ENCODE measurements around the gene PIPOX. TPM values are rescaled to one million over a fixed set of nuclear protein-coding genes. Genes with fewer than 3 reads are reported as not detected.

Gene PIPOX
- total RNA-seq, 1 experiment from 2014 or later: 0.69 TPM

GRCh38 chr17:29057361-29057760 is 14.4 kb downstream of the PIPOX start:
- H3K36me3 ChIP-seq: no peaks in the 10 kb centered on the region
- no peaks in the 10 kb centered on the region for H3K9me3 ChIP-seq
- DNase-seq: no peak
- no peak overlapping the region for H3K4me3 ChIP-seq
- no peaks in the 10 kb centered on the region for H3K27me3 ChIP-seq

GRCh38 chr17:29058391-29058790 is 15.4 kb downstream of the PIPOX start:
- DNase-seq: no peak
- H3K4me3 ChIP-seq: no peak overlapping the region
- no peaks in the 10 kb centered on the region for H3K9me3 ChIP-seq
- no peaks in the 10 kb centered on the region for H3K27me3 ChIP-seq
- no peaks in the 10 kb centered on the region for H3K36me3 ChIP-seq

GRCh38 chr17:29059281-29059680 is 16.3 kb downstream of the PIPOX start:
- H3K4me3 ChIP-seq: no peak overlapping the region
- H3K36me3 ChIP-seq: no peaks in the 10 kb centered on the region
- no peaks in the 10 kb centered on the region for H3K9me3 ChIP-seq
- DNase-seq: no peak
- no peaks in the 10 kb centered on the region for H3K27me3 ChIP-seq

- H3K36me3 ChIP-seq: no peaks in the 10 kb centered on the region
- no peak for DNase-seq
- H3K9me3 ChIP-seq: no peaks in the 10 kb centered on the region
- H3K4me3 ChIP-seq: no peak overlapping the region
- no peaks in the 10 kb centered on the region for H3K27me3 ChIP-seq
Measured at GRCh38 chr17:29060475-29060874, 17.5 kb downstream of the PIPOX start.

GRCh38 chr17:29061036-29061435 is 18.1 kb downstream of the PIPOX start:
- no peaks in the 10 kb centered on the region for H3K36me3 ChIP-seq
- no peak for DNase-seq
- H3K4me3 ChIP-seq: no peak overlapping the region
- H3K9me3 ChIP-seq: no peaks in the 10 kb centered on the region
- H3K27me3 ChIP-seq: no peaks in the 10 kb centered on the region

GRCh38 chr17:29062215-29062614 is 19.3 kb downstream of the PIPOX start:
- DNase-seq: no peak
- Histone ChIP-seq H3K36me3 (no peaks in the 10 kb centered on the region), H3K4me3 (no peak overlapping the region), H3K27me3 (no peaks in the 10 kb centered on the region), H3K9me3 (no peaks in the 10 kb centered on the region)

GRCh38 chr17:29063992-29064391 is 21.1 kb downstream of the PIPOX start:
- no peaks in the 10 kb centered on the region for H3K27me3 ChIP-seq
- H3K9me3 ChIP-seq: no peaks in the 10 kb centered on the region
- H3K4me3 ChIP-seq: no peak overlapping the region
- H3K36me3 ChIP-seq: no peaks in the 10 kb centered on the region
- no peak for DNase-seq

- H3K9me3 ChIP-seq: no peaks in the 10 kb centered on the region
- DNase-seq: no peak
- H3K36me3 ChIP-seq: no peaks in the 10 kb centered on the region
- H3K4me3 ChIP-seq: no peak overlapping the region
- no peaks in the 10 kb centered on the region for H3K27me3 ChIP-seq
Measured at GRCh38 chr17:29066047-29066446, 23.1 kb downstream of the PIPOX start.

GRCh38 chr17:29066606-29067005 is 23.7 kb downstream of the PIPOX start:
- Histone ChIP-seq H3K27me3 (no peaks in the 10 kb centered on the region), H3K4me3 (no peak overlapping the region), H3K9me3 (no peaks in the 10 kb centered on the region), H3K36me3 (no peaks in the 10 kb centered on the region)
- no peak for DNase-seq

GRCh38 chr17:29068818-29069217 is 25.9 kb downstream of the PIPOX start:
- Histone ChIP-seq H3K4me3 (no peak overlapping the region), H3K9me3 (no peaks in the 10 kb centered on the region), H3K27me3 (no peaks in the 10 kb centered on the region), H3K36me3 (no peaks in the 10 kb centered on the region)
- peak; percentile 25 for DNase-seq

- Histone ChIP-seq H3K4me3 (no peak overlapping the region), H3K27me3 (no peaks in the 10 kb centered on the region), H3K9me3 (no peaks in the 10 kb centered on the region), H3K36me3 (no peaks in the 10 kb centered on the region)
- DNase-seq: no peak
Measured at GRCh38 chr17:29069526-29070041, 26.6 kb downstream of the PIPOX start.

GRCh38 chr17:29070308-29070707 is 27.4 kb downstream of the PIPOX start:
- Histone ChIP-seq H3K27me3 (no peaks in the 10 kb centered on the region), H3K9me3 (no peaks in the 10 kb centered on the region)
- no peak for DNase-seq

GRCh38 chr17:29070781-29071180 is 27.8 kb downstream of the PIPOX start:
- DNase-seq: no peak
- no peaks in the 10 kb centered on the region for H3K9me3 ChIP-seq
- H3K27me3 ChIP-seq: no peaks in the 10 kb centered on the region
- H3K36me3 ChIP-seq: no peaks in the 10 kb centered on the region
- H3K4me3 ChIP-seq: no peak overlapping the region

More at GRCh38 chr17:29070308-29070707, 27.4 kb downstream of the PIPOX start:
- Histone ChIP-seq H3K4me3 (no peak overlapping the region), H3K36me3 (no peaks in the 10 kb centered on the region)

GRCh38 chr17:29071303-29071702 is 28.4 kb downstream of the PIPOX start:
- no peak for DNase-seq
- Histone ChIP-seq H3K27me3 (no peaks in the 10 kb centered on the region), H3K36me3 (no peaks in the 10 kb centered on the region), H3K4me3 (no peak overlapping the region), H3K9me3 (no peaks in the 10 kb centered on the region)

GRCh38 chr17:29073045-29073444 is 30.1 kb downstream of the PIPOX start:
- H3K9me3 ChIP-seq: no peaks in the 10 kb centered on the region
- no peak for DNase-seq
- H3K36me3 ChIP-seq: no peaks in the 10 kb centered on the region
- H3K27me3 ChIP-seq: no peaks in the 10 kb centered on the region
- no peak overlapping the region for H3K4me3 ChIP-seq

GRCh38 chr17:29073520-29073919 is 30.6 kb downstream of the PIPOX start:
- Histone ChIP-seq H3K9me3 (no peaks in the 10 kb centered on the region), H3K36me3 (0 out of 2 replicates have a peak, but pooled peaks cover under 1% of the 10 kb centered on the region), H3K27me3 (no peaks in the 10 kb centered on the region), H3K4me3 (no peak overlapping the region)
- no peak for DNase-seq

- no peaks in the 10 kb centered on the region for H3K27me3 ChIP-seq
- H3K9me3 ChIP-seq: no peaks in the 10 kb centered on the region
- DNase-seq: no peak
- no peak overlapping the region for H3K4me3 ChIP-seq
- H3K36me3 ChIP-seq: peaks cover 8% of the 10 kb centered on the region; the same call in 1 of the 2 replicates
Measured at GRCh38 chr17:29074488-29074887, 31.5 kb downstream of the PIPOX start.

- Histone ChIP-seq H3K36me3 (peaks cover 11% of the 10 kb centered on the region), H3K27me3 (no peaks in the 10 kb centered on the region), H3K9me3 (no peaks in the 10 kb centered on the region), H3K4me3 (no peak overlapping the region)
- DNase-seq: no peak
Measured at GRCh38 chr17:29076087-29076486, 33.1 kb downstream of the PIPOX start.

- no peaks in the 10 kb centered on the region for H3K9me3 ChIP-seq
Measured at GRCh38 chr17:29076722-29077121, 33.8 kb downstream of the PIPOX start.

More at GRCh38 chr17:29076722-29077121, 33.8 kb downstream of the PIPOX start:
- Histone ChIP-seq H3K36me3 (peaks cover 11% of the 10 kb centered on the region), H3K4me3 (no peak overlapping the region), H3K27me3 (no peaks in the 10 kb centered on the region)
- DNase-seq: no peak

Measured in MG63 (cell line).